Midbrain (tissue), 1 donor: Measurements from ENCODE around the gene DMXL1.
"Not testable (repeated sequence)": the region's sequence is repeated elsewhere in the genome, so short reads cannot be mapped to it uniquely, and the experiment has no call there.

Experiments
- DNase-seq: peaks from one replicate; lab custom pipeline; 2025; lab: John Stamatoyannopoulos, UW

The DMXL1 gene

GRCh38 chr5:119122474-119122873, 51.6 kb downstream of the DMXL1 start:
- DNase-seq, result not testable (repeated sequence)

GRCh38 chr5:119123280-119123679, 52.4 kb downstream of the DMXL1 start:
- no peak for DNase-seq

- no peak for DNase-seq
Measured at GRCh38 chr5:119129770-119130169, 58.9 kb downstream of the DMXL1 start.

- no peak for DNase-seq
Measured at GRCh38 chr5:119131530-119132304, 60.8 kb downstream of the DMXL1 start.

- DNase-seq, result not testable (repeated sequence)
Measured at GRCh38 chr5:119135743-119136142, 64.9 kb downstream of the DMXL1 start.

- no peak for DNase-seq
Measured at GRCh38 chr5:119136666-119137318, 65.9 kb downstream of the DMXL1 start.

GRCh38 chr5:119153629-119154028, 82.7 kb downstream of the DMXL1 start:
- no peak for DNase-seq

- DNase-seq, result no peak
Measured at GRCh38 chr5:119158144-119158543, 87.3 kb downstream of the DMXL1 start.

GRCh38 chr5:119161430-119161829, 90.5 kb downstream of the DMXL1 start:
- no peak for DNase-seq

GRCh38 chr5:119166026-119166425, 95.1 kb downstream of the DMXL1 start:
- no peak for DNase-seq

- no peak for DNase-seq
Measured at GRCh38 chr5:119168401-119168800, 97.5 kb downstream of the DMXL1 start.

GRCh38 chr5:119171686-119172085, 100.8 kb downstream of the DMXL1 start:
- no peak for DNase-seq

GRCh38 chr5:119174578-119175163, 103.8 kb downstream of the DMXL1 start:
- no peak for DNase-seq

GRCh38 chr5:119176785-119177184, 105.9 kb downstream of the DMXL1 start:
- no peak for DNase-seq

- no peak for DNase-seq
Measured at GRCh38 chr5:119177226-119177625, 106.3 kb downstream of the DMXL1 start.

GRCh38 chr5:119178435-119178834, 107.5 kb downstream of the DMXL1 start:
- no peak for DNase-seq

GRCh38 chr5:119179857-119180641, 109.2 kb downstream of the DMXL1 start:
- no peak for DNase-seq

GRCh38 chr5:119185512-119185911, 114.6 kb downstream of the DMXL1 start:
- not testable (repeated sequence) for DNase-seq

- no peak for DNase-seq
Measured at GRCh38 chr5:119187776-119188529, 117.1 kb downstream of the DMXL1 start.

- no peak for DNase-seq
Measured at GRCh38 chr5:119190470-119191095, 119.7 kb downstream of the DMXL1 start.

GRCh38 chr5:119191944-119192343, 121.1 kb downstream of the DMXL1 start:
- DNase-seq, result no peak
